Stimulated activated naive CD8-positive, alpha-beta T cell treated with anti-CD3 and anti-CD28 coated beads, Interleukin-15, amount 100 ng/mL, for 72 hours (primary cell): ENCODE results near the gene FAM184A.
"Not testable (repeated sequence)": the region's sequence is repeated elsewhere in the genome, so short reads cannot be mapped to it uniquely, and the experiment has no call there.

Experiments
- ATAC-seq: fragments of 150-1000 bp; cut with Tn5 transposase; 2 replicates; pipeline ENCODE4 v1.10.0; 2021; ENCODE audit warnings: mild to moderate bottlenecking, moderate library complexity
- DNase-seq, 2 donors: peaks; one replicate each; pipeline ENCODE4 v3.0.0; 2021 to 2022
- H3K27ac Mint-ChIP-seq, 2 donors: one replicate each; pipeline ENCODE4 v1.8.0; 2022; ENCODE audit warnings: mild to moderate bottlenecking in 2 of 2, mixed read lengths in 2 of 2, moderate library complexity in 2 of 2
- H3K27me3 Mint-ChIP-seq: one replicate; pipeline ENCODE4 v1.8.0; 2022; ENCODE audit warnings: mixed read lengths
- H3K4me1 Mint-ChIP-seq: one replicate; pipeline ENCODE4 v1.8.0; 2022; ENCODE audit warnings: mild to moderate bottlenecking, mixed read lengths
- H3K4me3 Mint-ChIP-seq, 2 donors: one replicate each; pipeline ENCODE4 v1.8.0; 2022; ENCODE audit warnings: mild to moderate bottlenecking in 2 of 2, mixed read lengths in 2 of 2, moderate library complexity in 1 of 2
- H3K9me3 Mint-ChIP-seq, 2 donors: one replicate each; pipeline ENCODE4 v1.8.0; 2022; ENCODE audit warnings: mixed read lengths in 2 of 2

FAM184A gene, protein sequence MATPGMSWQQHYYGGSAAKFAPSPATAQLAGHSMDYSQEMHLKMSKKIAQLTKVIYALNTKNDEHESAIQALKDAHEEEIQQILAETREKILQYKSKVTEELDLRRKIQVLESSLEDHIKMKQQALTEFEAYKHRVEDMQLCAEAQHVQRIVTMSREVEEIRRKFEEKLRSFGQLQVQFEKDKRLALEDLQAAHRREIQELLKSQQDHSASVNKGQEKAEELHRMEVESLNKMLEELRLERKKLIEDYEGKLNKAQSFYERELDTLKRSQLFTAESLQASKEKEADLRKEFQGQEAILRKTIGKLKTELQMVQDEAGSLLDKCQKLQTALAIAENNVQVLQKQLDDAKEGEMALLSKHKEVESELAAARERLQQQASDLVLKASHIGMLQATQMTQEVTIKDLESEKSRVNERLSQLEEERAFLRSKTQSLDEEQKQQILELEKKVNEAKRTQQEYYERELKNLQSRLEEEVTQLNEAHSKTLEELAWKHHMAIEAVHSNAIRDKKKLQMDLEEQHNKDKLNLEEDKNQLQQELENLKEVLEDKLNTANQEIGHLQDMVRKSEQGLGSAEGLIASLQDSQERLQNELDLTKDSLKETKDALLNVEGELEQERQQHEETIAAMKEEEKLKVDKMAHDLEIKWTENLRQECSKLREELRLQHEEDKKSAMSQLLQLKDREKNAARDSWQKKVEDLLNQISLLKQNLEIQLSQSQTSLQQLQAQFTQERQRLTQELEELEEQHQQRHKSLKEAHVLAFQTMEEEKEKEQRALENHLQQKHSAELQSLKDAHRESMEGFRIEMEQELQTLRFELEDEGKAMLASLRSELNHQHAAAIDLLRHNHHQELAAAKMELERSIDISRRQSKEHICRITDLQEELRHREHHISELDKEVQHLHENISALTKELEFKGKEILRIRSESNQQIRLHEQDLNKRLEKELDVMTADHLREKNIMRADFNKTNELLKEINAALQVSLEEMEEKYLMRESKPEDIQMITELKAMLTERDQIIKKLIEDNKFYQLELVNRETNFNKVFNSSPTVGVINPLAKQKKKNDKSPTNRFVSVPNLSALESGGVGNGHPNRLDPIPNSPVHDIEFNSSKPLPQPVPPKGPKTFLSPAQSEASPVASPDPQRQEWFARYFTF

DNA sequence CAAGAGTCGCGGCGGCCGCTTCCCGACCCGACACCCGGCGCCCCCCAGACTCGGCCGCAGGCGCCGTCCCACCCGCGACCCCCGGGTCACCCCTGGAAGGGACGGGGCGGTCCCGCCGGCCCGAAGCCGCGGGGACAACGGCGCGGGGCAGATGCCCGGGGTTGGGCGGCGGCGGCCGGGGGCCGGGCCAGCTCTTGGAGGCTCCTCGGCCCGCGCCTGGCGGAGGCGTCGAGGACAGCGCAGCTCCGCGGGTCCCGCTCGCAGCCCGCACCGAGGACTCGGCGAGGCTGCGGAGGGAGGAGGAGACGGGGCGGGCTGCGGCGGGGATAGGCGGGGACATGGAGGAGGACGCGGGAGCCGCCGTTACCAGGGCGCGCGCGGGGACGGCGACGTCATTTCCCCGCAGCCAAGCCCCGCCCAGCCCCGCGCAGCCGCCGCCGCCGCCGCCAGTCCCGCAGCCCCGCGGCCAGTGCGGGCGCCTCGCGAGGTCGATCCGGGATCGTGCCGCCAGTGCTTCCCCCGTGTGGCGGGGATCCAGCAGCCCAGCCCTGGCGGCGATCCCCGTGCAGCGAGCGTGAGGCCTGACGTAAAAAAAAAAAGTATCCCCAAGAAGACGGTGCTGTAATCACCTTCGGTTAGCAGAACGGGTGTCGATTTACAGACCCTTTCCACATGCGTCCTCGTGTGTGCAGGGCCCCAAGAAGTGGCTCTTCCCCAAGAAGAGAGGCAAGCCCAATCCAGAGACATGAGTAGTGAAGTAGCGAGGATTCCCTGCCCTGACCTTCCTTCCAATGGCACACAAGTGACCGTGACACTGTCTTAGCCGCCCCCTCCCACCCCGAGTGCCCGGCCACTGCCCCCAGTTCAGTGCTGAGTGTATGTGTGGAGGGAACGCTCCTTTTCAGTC lies at the start of gene FAM184A:
Gene FAM184A, minus strand, starts transcription at position 289 of the 907 bp plus-strand sequence. CDS start 365 bp downstream, outside the sequence.
- Mint-ChIP-seq H3K4me1 (peaks cover 30% of the 10 kb centered on the region), H3K27me3 (peaks cover 1% of the 10 kb centered on the region), H3K4me3 (peak within 1 kb of the TSS; percentile 94 to 95), H3K9me3 (peaks cover 19 to 21% of the 10 kb centered on the region in 2 donors), H3K27ac (peak within 1 kb of the TSS; percentile 93 to 95)
- peak; percentile 62 for ATAC-seq
- peak; percentile 69 to 78 for DNase-seq

DNA sequence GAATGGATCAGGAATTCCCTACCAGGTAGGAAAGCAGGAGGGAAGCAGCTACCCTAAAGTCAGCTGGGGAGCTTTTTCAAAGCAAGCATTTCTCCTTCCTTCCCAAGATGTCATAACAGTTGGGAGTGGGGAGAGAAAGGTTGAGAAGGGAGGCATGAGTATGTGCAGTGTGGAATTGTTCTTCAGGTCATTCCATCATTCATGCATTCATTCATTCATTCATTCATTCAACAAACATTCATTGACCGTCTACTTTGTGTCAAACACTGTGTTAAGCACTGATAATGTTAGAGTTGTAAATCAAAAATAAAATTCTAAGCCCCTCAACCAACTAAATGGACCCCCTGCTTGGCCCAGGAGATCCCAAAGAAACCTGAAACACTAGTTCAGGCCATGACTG lies 49.2 kb upstream of the FAM184A start:
- no peak for ATAC-seq
- H3K27me3 Mint-ChIP-seq: peaks cover 10% of the 10 kb centered on the region
- H3K9me3 Mint-ChIP-seq: no peaks in the 10 kb centered on the region
- no peak for DNase-seq
- H3K27ac Mint-ChIP-seq: no peak overlapping the region
- peaks cover 8% of the 10 kb centered on the region for H3K4me1 Mint-ChIP-seq
- no peak overlapping the region for H3K4me3 Mint-ChIP-seq

DNA sequence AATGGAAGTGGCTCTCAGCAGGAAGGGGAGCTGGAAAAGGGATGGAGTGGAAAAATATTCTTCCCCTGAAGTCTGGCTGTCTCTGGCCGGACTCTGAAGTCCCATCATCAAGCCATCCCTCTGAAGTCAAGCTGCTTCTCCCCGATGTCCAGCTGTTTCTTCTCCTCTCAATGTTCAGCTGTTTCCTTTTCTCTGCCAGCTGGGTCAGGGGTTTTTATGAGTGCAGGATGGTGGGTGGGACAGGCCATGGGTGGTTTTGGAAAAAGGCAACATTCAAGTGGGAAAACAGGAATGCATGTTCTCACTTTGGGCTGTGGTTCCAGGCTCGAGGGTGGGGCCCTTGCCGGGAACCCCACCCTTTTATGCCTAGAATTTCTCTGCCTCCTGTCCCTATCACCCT lies 48.4 kb upstream of the FAM184A start:
- Mint-ChIP-seq H3K27me3 (peaks cover 10% of the 10 kb centered on the region), H3K27ac (peak overlapping the region in 1 of 2 donors; percentile 50), H3K4me1 (peaks cover 8% of the 10 kb centered on the region), H3K4me3 (no peak overlapping the region), H3K9me3 (no peaks in the 10 kb centered on the region)
- DNase-seq (no peak), ATAC-seq (no peak)

DNA sequence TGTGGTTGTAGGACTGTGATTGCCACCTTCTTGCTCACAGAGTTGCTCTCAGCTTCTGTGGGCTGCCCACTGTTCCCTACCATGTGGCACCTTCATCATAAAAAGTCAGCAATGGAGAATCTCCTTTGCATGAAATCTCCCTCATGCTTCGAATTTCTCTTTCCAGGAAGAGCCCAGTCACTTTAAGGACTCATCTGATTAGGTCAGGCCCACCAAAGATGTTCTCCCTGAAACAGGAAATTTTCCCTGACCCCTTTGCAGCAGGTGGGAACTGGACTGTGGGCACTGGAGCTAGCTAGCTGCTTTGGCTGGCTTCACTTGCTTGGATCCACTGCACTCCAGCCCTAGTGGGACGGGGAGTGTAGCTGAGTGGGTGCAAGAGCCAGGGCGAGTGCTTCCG lies 47.7 kb upstream of the FAM184A start:
- no peak overlapping the region for H3K27ac Mint-ChIP-seq
- ATAC-seq: no peak
- peaks cover 8% of the 10 kb centered on the region for H3K4me1 Mint-ChIP-seq
- no peaks in the 10 kb centered on the region for H3K9me3 Mint-ChIP-seq
- no peak for DNase-seq
- no peak overlapping the region for H3K4me3 Mint-ChIP-seq
- H3K27me3 Mint-ChIP-seq: peaks cover 10% of the 10 kb centered on the region

DNA sequence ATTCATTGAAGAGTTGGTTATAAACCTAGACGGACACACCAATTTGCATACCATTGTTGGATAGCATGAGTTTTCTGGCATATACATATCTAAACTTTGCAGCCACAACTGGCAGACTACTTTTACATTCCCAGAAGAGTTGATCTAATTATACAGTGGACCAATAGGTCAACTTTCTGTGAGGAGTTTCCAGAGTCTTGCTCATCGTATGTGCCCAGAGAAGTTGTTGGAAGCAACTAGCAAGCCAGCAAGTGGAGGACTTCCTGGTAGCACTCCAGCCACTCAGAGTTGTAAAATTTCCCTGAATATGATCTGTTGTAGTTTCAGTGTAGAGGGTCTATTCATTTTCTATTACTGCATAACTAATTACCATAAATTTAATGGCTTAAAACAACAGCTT lies 47.1 kb upstream of the FAM184A start:
- DNase-seq (no peak), ATAC-seq (no peak)
- H3K4me3 Mint-ChIP-seq: no peak overlapping the region
- H3K4me1 Mint-ChIP-seq: peaks cover 8% of the 10 kb centered on the region
- H3K27ac Mint-ChIP-seq: no peak overlapping the region
- no peaks in the 10 kb centered on the region for H3K9me3 Mint-ChIP-seq
- peaks cover 10% of the 10 kb centered on the region for H3K27me3 Mint-ChIP-seq

DNA sequence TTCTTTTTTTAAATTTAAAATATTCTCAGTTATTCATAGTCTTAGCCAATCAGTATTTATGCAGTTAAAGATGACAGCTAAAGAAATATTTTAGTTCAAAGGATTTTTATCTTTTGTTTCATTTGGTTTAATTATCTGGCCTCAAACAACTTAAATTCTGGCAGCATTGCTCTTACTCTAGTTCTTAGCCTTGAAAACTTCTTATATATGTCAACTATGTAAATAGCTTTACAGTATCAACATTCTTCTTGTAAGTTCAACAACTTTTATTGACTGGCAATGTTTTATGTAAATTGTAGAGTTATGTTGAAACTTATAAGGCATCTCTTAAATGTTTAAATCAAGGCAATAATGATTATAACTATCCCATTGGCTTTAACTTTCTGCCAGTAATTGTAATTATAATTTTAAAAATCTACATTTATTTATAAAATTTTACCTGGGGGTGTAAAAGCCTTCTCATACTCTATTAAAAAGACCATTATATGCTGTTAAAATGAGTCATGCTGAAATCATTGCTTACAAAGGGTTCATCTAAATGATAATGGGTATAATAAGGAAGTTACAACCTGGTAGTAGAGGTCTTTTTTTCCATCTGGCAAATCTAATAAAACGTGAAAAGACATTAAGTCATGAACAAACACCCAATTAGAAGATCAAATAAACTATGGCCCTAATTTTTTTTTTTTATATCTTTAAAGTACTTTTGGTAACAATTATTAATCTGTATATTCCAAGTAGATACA lies 45.8 kb upstream of the FAM184A start:
- H3K27me3 Mint-ChIP-seq: peaks cover 10% of the 10 kb centered on the region
- ATAC-seq: no peak
- no peak for DNase-seq
- no peak overlapping the region for H3K4me3 Mint-ChIP-seq
- H3K4me1 Mint-ChIP-seq: peaks cover 3% of the 10 kb centered on the region
- H3K9me3 Mint-ChIP-seq: no peaks in the 10 kb centered on the region
- H3K27ac Mint-ChIP-seq: no peak overlapping the region

DNA sequence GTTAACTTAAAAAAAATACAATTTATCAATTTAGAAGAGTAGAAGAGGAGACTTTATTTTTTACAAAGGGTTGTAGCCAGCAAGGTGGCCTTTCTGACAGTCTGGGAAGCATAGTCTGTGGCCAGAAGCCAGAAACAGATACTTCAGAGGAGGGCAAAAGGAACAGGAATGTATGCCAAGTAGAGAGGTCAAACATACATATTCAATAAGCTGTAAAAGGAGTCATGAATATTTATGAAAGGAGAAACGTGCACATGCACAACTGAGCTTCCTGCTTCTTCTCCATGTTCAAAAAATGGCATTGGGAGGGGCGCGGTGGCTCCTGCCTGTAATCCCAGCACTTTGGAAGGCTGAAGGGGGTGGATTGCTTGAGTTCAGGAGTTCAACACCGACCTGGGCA lies 43.9 kb upstream of the FAM184A start:
- H3K4me1 Mint-ChIP-seq: no peaks in the 10 kb centered on the region

DNA sequence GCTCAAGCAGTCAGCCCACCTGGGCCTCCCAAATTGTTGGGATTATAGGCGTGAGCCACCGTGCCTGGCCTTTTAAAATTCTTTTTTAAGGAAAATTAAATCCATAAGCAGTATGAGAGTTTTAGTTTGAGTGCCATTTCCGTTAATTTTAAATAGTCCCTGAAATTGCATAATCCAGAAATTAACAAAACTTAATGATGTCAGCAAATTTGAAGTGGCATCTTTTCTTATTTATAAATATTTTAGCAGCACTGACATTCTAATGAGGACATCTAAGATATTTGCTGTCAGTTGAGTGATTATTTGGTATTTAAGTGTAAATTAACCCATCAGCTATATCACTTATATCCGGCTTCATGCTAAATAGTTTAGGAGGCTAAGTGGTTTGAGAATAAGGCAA lies 42.9 kb upstream of the FAM184A start:
- Mint-ChIP-seq H3K27ac (no peak overlapping the region), H3K9me3 (no peaks in the 10 kb centered on the region), H3K4me3 (no peak overlapping the region), H3K4me1 (no peaks in the 10 kb centered on the region), H3K27me3 (no peaks in the 10 kb centered on the region)
- no peak for ATAC-seq
- no peak for DNase-seq

More for the DNA sequence above, 43.9 kb upstream of the FAM184A start:
- H3K9me3 Mint-ChIP-seq: no peaks in the 10 kb centered on the region
- peak overlapping the region in 1 of 2 donors; percentile 69 for H3K27ac Mint-ChIP-seq
- H3K4me3 Mint-ChIP-seq: no peak overlapping the region
- H3K27me3 Mint-ChIP-seq: no peaks in the 10 kb centered on the region
- ATAC-seq: no peak
- no peak for DNase-seq

DNA sequence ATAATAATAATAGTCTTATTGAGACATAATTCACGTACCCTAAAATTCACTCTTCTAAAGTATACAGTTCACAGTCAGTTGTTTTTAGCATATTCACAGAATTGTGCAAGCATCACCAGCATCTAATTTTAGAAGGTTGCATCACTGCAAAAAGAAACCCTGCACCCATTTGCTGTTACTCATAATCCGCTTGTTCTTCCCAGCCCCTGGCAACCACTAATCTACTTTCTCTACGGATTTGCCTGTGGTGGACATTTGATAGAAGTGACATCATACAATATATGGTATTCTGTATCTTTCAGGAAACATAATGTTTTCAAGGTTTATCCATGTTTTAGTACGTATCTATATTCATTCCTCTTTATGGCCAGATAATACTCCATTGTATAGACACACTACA lies 41.5 kb upstream of the FAM184A start:
- H3K27ac Mint-ChIP-seq: no peak overlapping the region
- DNase-seq: no peak
- ATAC-seq: no peak
- H3K4me3 Mint-ChIP-seq: no peak overlapping the region
- no peaks in the 10 kb centered on the region for H3K4me1 Mint-ChIP-seq
- H3K9me3 Mint-ChIP-seq: no peaks in the 10 kb centered on the region
- H3K27me3 Mint-ChIP-seq: no peaks in the 10 kb centered on the region

DNA sequence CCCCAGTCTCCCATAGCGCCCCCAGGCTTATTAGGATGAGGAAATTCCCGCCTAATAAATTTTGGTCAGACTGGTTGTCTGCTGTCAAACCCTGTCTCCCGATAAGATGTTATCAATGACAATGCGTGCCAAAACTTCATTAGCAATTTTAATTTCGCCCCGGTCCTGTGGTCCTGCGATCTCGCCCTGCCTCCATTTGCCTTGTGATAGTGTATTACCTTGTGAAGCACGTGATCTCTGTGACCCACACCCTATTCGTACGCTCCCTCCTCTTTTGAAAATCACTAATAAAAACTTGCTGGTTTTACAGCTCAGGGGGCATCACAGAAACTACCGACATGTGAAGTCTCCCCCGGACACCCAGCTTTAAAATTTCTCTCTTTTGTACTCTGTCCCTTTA lies 40.6 kb upstream of the FAM184A start:
- H3K27ac Mint-ChIP-seq, H3K4me1 Mint-ChIP-seq, ATAC-seq, H3K9me3 Mint-ChIP-seq, H3K27me3 Mint-ChIP-seq, H3K4me3 Mint-ChIP-seq, DNase-seq: not testable (repeated sequence)

DNA sequence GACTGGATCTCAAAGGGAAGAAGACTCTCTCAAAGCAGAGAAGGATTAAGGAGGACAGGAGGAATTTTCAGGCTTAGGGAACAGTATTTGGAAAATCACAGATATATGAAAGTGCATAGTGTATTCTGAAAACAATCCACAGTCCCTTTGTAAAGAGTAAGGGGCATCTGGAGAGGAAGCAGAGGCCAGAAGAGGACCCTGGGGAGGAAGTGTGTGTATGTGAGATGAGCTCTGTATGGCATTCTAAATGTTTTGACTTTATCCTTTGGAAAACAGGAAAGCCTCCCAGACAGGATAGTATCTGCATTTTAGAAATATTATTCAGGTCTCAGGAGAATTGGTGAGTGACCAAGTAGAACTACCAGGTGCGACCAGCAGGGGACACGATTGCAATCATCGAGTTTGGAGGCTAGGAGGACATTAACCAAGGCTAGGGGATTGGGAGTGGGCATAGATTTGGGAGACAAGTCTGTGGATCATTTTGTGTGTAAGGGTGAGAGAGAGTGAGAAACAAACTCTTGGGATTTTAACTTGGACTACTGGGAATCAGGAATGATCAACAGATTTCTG lies 38.3 kb upstream of the FAM184A start:
- Mint-ChIP-seq H3K27me3 (no peaks in the 10 kb centered on the region), H3K9me3 (no peaks in the 10 kb centered on the region), H3K4me1 (peaks cover 4% of the 10 kb centered on the region), H3K27ac (no peak overlapping the region), H3K4me3 (no peak overlapping the region)
- ATAC-seq (no peak), DNase-seq (no peak)

DNA sequence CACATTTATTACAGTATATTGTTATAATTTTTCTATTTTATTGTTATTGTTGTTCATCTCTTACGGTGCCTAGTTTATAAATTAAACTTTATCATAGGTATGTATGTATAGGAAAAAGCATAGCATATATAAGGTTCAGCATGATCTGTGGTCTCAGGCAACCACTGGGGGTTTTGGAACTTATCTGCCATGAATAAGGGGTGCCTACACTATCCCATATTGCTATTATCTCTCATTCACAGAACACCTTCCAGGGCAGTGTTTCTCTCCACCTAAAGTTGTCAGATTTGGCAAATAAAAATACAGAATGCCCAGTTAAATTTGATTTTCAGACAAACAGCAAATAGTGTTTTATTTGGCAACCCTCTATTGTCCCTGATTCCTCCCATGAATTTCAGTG lies 35.5 kb upstream of the FAM184A start:
- Mint-ChIP-seq H3K9me3 (no peaks in the 10 kb centered on the region), H3K27ac (no peak overlapping the region), H3K4me3 (no peak overlapping the region), H3K27me3 (no peaks in the 10 kb centered on the region), H3K4me1 (peaks cover 11% of the 10 kb centered on the region)
- no peak for DNase-seq
- ATAC-seq: no peak

DNA sequence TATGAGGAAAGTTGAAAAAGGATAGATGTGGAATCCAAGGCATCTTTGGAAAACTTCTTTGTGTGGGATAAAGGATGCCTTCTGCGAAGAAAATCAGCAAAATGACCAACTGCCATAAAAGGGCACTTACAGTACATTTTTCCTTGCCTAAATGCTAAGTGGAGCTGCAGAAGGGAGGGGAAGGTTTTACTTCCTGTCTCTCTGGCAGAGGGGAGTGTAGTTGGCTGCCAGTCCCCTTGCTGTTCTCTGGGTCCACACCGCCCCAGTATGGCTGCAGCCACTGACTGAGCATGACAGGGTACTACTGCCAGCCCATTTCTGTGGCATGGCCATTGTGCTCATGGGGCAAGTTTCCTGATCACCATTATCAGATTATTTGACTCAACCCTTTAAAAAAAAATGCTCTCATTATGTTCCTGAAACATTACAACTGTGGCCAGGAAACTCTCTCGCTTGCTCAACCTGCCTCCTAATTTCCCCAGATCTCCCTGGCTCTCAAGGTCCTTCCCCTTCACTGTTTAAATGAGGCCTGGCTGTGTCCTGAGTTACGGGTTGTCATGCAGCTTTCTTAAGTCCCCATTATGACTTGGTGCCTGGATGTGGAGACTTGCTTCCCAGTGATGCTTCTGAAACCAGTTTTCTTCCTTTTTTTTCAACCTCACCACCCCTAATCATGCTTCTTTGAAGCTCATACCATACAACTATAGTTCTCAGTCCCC lies 34.5 kb upstream of the FAM184A start:
- Mint-ChIP-seq H3K4me3 (no peak overlapping the region), H3K27me3 (no peaks in the 10 kb centered on the region), H3K4me1 (peaks cover 15% of the 10 kb centered on the region), H3K27ac (peak overlapping the region in 1 of 2 donors; percentile 59), H3K9me3 (no peaks in the 10 kb centered on the region)
- ATAC-seq: no peak
- no peak for DNase-seq
